ENCODE measurements around the gene ZNF436.

DNA sequence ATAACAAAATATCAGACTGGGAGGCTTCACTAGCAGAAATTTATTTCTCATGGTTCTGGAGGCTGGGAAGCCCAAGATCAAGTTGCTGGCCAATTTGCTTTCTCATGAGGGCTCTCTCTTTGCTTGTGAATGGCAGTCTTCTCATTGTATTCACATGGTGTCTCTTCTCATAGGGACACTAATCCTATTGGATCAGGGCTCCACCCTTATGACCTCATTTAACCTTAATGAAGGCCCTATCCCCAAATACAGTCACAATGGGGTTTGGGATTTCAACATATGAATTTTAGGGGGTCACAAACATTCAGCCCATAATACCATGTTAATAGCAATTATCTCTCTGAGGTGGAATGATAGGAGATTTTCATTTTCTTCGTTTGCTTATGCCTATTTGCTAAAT is 29.6 kb upstream of the ZNF436 start:
- no peak for TF ChIP-seq PHB2 (IDR thresholded peaks at IDR 0.05; ENCODE audit: partially characterized antibody)
- no peak for TF ChIP-seq FOXP1 (IDR thresholded peaks at IDR 0.05)
- no peak for TF ChIP-seq FOXP1 (CRISPR knock-in tag; IDR thresholded peaks at IDR 0.05)
- no peak for TF ChIP-seq PRMT3 (CRISPR knock-in tag; IDR thresholded peaks at IDR 0.05; ENCODE audit: borderline replicate concordance, low read depth)
- no peak for TF ChIP-seq GABPA (IDR thresholded peaks at IDR 0.05; ENCODE audit: low read depth, low read length)
- no peak for TF ChIP-seq GABPA (CRISPR knock-in tag; IDR thresholded peaks at IDR 0.05; ENCODE audit: low read depth)
- TF ChIP-seq, protein P1, sequence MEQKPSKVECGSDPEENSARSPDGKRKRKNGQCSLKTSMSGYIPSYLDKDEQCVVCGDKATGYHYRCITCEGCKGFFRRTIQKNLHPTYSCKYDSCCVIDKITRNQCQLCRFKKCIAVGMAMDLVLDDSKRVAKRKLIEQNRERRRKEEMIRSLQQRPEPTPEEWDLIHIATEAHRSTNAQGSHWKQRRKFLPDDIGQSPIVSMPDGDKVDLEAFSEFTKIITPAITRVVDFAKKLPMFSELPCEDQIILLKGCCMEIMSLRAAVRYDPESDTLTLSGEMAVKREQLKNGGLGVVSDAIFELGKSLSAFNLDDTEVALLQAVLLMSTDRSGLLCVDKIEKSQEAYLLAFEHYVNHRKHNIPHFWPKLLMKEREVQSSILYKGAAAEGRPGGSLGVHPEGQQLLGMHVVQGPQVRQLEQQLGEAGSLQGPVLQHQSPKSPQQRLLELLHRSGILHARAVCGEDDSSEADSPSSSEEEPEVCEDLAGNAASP (CRISPR knock-in tag; IDR thresholded peaks at IDR 0.05; ENCODE audit: borderline replicate concordance): no peak

Data from HepG2 (cell line).